Measurements from ENCODE around the gene SPANXN5.
"Not testable (repeated sequence)": the region's sequence is repeated elsewhere in the genome, so short reads cannot be mapped to it uniquely, and the experiment has no call there.

DNA sequence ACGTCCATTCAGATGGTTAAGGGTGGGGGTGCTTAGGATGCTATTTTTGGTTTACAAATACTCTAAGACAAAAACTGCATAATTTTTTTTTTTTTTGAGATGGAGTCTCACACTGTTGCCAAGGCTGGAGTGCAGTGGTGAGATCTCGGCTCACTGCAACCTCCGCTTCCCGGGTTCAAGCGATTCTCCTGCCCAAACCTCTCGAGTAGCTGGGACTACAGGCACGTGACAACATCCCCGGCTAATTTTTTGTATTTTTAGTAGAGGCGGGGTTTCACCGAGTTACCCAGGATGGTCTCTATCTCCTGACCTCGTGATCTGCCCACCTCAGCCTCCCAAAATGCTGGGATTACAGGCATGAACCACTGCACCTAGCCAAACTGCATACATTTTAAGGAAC lies 23.7 kb downstream of the SPANXN5 start:
- TF ChIP-seq ZNF317 (CRISPR knock-in tag; IDR thresholded peaks at IDR 0.05; ENCODE audit: borderline replicate concordance, low read depth); SP1 (CRISPR knock-in tag; conservative IDR thresholded peaks at IDR 0.05); ETV6 (CRISPR knock-in tag; IDR thresholded peaks at IDR 0.05); TEAD4 (CRISPR knock-in tag; IDR thresholded peaks at IDR 0.05); NR3C1 (CRISPR knock-in tag; conservative IDR thresholded peaks at IDR 0.05; ENCODE audit: low read depth): not testable (repeated sequence)
- TF ChIP-seq, protein P1, sequence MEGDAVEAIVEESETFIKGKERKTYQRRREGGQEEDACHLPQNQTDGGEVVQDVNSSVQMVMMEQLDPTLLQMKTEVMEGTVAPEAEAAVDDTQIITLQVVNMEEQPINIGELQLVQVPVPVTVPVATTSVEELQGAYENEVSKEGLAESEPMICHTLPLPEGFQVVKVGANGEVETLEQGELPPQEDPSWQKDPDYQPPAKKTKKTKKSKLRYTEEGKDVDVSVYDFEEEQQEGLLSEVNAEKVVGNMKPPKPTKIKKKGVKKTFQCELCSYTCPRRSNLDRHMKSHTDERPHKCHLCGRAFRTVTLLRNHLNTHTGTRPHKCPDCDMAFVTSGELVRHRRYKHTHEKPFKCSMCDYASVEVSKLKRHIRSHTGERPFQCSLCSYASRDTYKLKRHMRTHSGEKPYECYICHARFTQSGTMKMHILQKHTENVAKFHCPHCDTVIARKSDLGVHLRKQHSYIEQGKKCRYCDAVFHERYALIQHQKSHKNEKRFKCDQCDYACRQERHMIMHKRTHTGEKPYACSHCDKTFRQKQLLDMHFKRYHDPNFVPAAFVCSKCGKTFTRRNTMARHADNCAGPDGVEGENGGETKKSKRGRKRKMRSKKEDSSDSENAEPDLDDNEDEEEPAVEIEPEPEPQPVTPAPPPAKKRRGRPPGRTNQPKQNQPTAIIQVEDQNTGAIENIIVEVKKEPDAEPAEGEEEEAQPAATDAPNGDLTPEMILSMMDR (IDR thresholded peaks at IDR 0.05), result not testable (repeated sequence)
